GM19193 (cell line): ENCODE measurements around the gene RFPL4AL1.

Experiments
- POLR2A ChIP-seq: IDR thresholded peaks from 4 replicates; pipeline ENCODE4 v1.6.1; 2011; ENCODE audit not compliant: insufficient read depth, insufficient read length; ENCODE audit errors: extremely low read depth

The RFPL4AL1 gene

DNA sequence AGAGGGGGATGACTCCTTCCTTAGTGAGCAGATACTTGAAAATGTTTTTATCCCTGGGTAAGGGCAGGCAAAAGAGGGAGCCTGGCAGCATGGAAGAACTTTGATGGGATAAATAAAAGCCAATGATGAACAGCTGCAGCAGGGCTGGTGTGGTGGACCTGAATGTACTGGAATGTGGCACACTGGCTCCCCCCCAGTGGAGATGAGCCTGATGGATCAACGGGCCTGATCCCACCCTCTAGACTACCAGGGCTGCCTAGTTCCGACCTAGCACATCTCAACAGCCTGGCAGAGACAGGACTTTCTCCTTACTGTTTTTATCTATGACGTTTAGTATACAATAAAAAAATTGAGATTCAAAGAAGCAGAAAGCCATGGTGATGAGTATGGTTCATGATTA lies 42.4 kb downstream of the RFPL4AL1 start:
- no peak for TF ChIP-seq POLR2A

DNA sequence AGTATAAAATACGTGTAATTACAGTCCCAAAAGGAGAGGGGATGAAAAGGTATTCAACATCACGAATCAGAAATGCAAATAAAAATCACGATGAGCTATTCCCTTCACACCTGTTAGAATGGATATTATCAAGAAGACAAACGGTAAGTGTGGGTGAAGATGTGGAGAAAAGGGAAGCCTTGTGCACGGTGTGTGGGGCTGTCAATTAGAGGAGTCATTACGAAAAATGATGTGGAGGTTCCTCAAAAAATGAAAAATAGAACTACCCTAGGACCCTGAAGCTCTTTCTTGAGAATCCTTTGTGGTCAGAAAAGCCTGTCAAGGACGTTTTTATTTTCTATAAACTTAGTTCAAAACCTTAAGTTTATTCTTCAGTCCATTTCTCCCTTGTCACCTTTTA lies 43.5 kb downstream of the RFPL4AL1 start:
- TF ChIP-seq POLR2A = no peak

- TF ChIP-seq POLR2A = no peak
These were observed 45.0 kb downstream of the RFPL4AL1 start for GRCh38 chr19:55813906-55814305.

DNA sequence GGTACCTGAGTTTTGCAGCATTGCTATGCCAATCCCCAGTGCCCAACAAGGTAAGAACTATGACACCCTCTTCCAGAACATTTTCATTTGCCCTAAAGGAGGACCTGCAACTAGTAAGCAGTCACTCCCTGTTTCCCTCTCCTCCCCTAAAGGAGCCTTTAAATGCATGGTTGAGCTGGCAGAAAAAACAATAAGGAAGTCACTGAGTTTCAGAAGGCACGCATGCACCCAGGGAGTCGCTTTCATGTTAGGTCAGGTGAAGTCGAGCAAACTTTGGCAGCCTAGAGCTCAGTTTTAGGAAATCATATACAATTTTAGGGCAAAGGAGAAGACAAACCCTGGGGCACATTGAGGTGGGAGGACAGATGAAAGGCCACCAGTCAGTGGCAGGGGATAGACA lies 51.1 kb downstream of the RFPL4AL1 start:
- TF ChIP-seq POLR2A = no peak
